ENCODE data around the gene PMPCA.

Gene PMPCA

GRCh38 chr9:136371533-136371880 lies 39.0 kb upstream of the PMPCA start:
- TF ChIP-seq Cebpa-rat (IDR thresholded peaks at IDR 0.05) = no peak
- Histone ChIP-seq H4K20me1 (peaks cover 0 to 67% (median 6%) of the 10 kb centered on the region in 11 experiments; a peak in 13 of 22 replicates), H3K36me3 (peaks cover 4 to 75% (median 38%) of the 10 kb centered on the region in 11 experiments; a peak in 20 of 22 replicates), H3K9me3 (replicated peaks in 1 of 11) (no peaks in the 10 kb centered on the region), H3K27ac (peak overlapping the region in 10 of 11 experiments; percentile 50 to 92 (median 86); a peak in 19 of 22 replicates), H3K4me2 (peak overlapping the region; percentile 89 to 99 (median 95)), H3K4me1 (peaks cover 73 to 93% (median 78%) of the 10 kb centered on the region in 10 experiments), H3K27me3 (no peaks in the 10 kb centered on the region), H3K9ac (peak overlapping the region; percentile 76 to 86 (median 82); a peak in 19 of 22 replicates), H3K4me3 (peak overlapping the region in 5 of 10 experiments; percentile 60 to 86 (median 75); a peak in 7 of 20 replicates)

DNA sequence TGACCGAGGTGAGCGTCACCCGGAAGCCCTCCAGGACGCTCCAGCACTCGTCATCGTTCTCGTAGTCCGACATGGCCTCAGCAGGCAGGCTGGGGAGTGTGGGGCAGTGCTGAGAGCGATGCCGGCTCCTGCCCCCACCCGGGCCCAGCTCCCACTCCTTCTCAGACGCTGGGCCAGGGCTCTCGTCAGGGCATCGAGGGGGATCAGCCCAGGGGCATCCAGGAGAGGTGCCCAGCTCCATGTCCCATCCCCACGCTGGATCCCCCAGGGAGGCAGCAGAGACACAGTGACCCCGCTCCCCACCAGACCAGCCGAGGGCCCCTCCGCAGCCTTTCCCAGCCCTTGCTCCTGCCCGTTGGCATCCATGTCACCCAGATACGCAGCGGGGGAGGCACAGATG lies 38.5 kb upstream of the PMPCA start:
- Histone ChIP-seq H3K4me3 (peak overlapping the region in 9 of 10 experiments; percentile 17 to 86 (median 66); a peak in 16 of 20 replicates), H4K20me1 (peaks cover 0 to 67% (median 11%) of the 10 kb centered on the region in 11 experiments; a peak in 14 of 22 replicates), H3K27ac (peak overlapping the region; percentile 21 to 92 (median 85); a peak in 21 of 22 replicates), H3K36me3 (peaks cover 4 to 72% (median 38%) of the 10 kb centered on the region in 11 experiments; a peak in 20 of 22 replicates), H3K9ac (peak overlapping the region; percentile 76 to 86 (median 82)), H3K27me3 (no peaks in the 10 kb centered on the region), H3K4me2 (peak overlapping the region; percentile 89 to 99 (median 95)), H3K9me3 (replicated peaks in 1 of 11) (no peaks in the 10 kb centered on the region), H3K4me1 (peaks cover 73 to 93% (median 79%) of the 10 kb centered on the region in 10 experiments)
- TF ChIP-seq Cebpa-rat (IDR thresholded peaks at IDR 0.05) = no peak

DNA sequence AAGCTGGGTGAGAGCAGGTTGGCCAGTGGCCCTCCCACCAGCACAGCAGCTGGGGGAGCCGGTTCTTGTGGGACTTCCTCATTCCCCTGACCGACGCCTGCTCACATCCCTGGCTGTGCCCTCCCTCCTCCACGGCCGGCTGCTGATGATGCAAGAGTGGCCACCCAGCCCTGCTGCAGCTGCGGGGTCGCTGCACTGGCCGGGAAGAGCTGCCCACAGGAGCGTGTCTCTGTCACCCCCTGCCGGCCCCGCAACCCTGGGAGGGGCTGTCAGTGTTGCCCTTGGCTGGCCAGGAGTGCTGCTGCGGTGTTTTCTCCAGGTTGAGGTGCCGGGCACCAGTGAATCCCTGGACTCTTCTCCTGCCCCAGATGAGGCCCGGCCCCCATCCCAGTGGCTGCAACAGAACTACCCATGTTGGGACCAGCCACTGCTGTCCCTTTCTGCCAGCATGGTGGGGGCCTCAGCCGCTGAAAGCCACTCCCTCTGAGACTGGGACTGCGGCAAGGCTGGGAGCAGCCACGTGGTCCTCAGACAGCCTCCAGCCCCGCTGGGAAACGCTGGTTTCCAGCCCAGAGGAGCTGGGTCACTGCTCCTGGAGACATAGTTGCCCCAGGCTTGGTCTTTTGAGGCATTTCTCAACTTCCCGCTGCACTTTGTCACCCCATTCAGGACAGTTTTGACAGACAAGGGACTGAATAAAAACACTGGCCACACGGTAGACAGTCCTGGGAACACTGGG lies 37.7 kb upstream of the PMPCA start:
- Histone ChIP-seq H3K4me2 (peak overlapping the region; percentile 89 to 99 (median 95)), H3K27ac (peak overlapping the region; percentile 29 to 92 (median 85); a peak in 21 of 22 replicates), H3K9ac (peak overlapping the region; percentile 76 to 86 (median 82)), H3K36me3 (peaks cover 7 to 68% (median 41%) of the 10 kb centered on the region in 11 experiments; a peak in 21 of 22 replicates), H3K27me3 (no peaks in the 10 kb centered on the region), H3K4me3 (peak overlapping the region; percentile 43 to 86 (median 64)), H3K4me1 (peaks cover 74 to 93% (median 81%) of the 10 kb centered on the region in 10 experiments), H3K9me3 (replicated peaks in 1 of 11) (no peaks in the 10 kb centered on the region), H4K20me1 (peaks cover 0 to 67% (median 16%) of the 10 kb centered on the region in 11 experiments; a peak in 14 of 22 replicates)
- peak; percentile 38 to 94 (median 86); a peak in 18 of 22 replicates for TF ChIP-seq Cebpa-rat (IDR thresholded peaks at IDR 0.05)

GRCh38 chr9:136373300-136374182 lies 36.9 kb upstream of the PMPCA start, which contains the start of gene CARD9:
TSS of gene CARD9 (minus strand) at chr9:136373669. CDS start at chr9:136372078, 1,591 bp downstream.
- H4K20me1 ChIP-seq = peaks cover 0 to 67% (median 22%) of the 10 kb centered on the region in 11 experiments; a peak in 12 of 22 replicates
- no peaks in the 10 kb centered on the region for H3K27me3 ChIP-seq
- H3K4me1 ChIP-seq = peaks cover 70 to 89% (median 77%) of the 10 kb centered on the region in 10 experiments
- H3K4me2 ChIP-seq = peak within 1 kb of the TSS; percentile 89 to 99 (median 95)
- H3K4me3 ChIP-seq = peak within 1 kb of the TSS; percentile 43 to 86 (median 64)
- H3K27ac ChIP-seq = peak within 1 kb of the TSS; percentile 29 to 92 (median 85); a peak in 21 of 22 replicates
- peak within 1 kb of the TSS; percentile 76 to 86 (median 82) for H3K9ac ChIP-seq
- H3K36me3 ChIP-seq = peaks cover 15 to 67% (median 49%) of the 10 kb centered on the region in 11 experiments; a peak in 21 of 22 replicates
- H3K9me3 ChIP-seq (replicated peaks in 1 of 11) = no peaks in the 10 kb centered on the region
- TF ChIP-seq Cebpa-rat (IDR thresholded peaks at IDR 0.05) = no peak

GRCh38 chr9:136374183-136374575 lies 36.3 kb upstream of the PMPCA start:
- Histone ChIP-seq H3K4me2 (peak overlapping the region; percentile 89 to 99 (median 95)), H3K9me3 (replicated peaks in 1 of 11) (no peaks in the 10 kb centered on the region), H3K27ac (peak overlapping the region in 10 of 11 experiments; percentile 57 to 92 (median 86); a peak in 18 of 22 replicates), H3K4me3 (peak overlapping the region in 4 of 10 experiments; percentile 60 to 80 (median 73); a peak in 6 of 20 replicates), H3K4me1 (peaks cover 63 to 82% (median 73%) of the 10 kb centered on the region in 10 experiments), H3K36me3 (peaks cover 21 to 67% (median 56%) of the 10 kb centered on the region in 11 experiments), H4K20me1 (peaks cover 0 to 67% (median 25%) of the 10 kb centered on the region in 11 experiments; a peak in 12 of 22 replicates), H3K27me3 (no peaks in the 10 kb centered on the region), H3K9ac (peak overlapping the region in 10 of 11 experiments; percentile 76 to 86 (median 82); a peak in 18 of 22 replicates)
- no peak for TF ChIP-seq Cebpa-rat (IDR thresholded peaks at IDR 0.05)

DNA sequence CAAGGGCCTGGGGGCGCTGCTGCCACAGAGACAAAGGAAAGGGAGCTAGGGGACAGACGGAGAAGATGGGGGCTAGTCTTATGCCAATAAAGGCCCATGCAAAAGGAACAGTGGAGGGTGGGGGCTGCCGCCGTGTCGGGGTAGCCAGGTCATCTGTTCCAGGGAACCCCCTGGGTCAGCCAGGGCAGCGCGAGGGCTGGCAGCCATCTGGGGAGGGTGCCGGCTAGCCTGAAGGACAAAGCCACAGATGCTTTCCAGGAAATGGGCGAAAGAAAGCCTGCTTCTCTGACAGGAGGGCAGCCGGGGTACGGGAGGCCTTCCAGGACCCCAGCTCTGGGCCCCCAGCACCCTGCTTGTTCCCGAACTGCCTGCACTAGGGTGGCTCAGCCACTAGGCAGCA lies 35.4 kb upstream of the PMPCA start:
- peak overlapping the region in 6 of 11 experiments; percentile 0 to 92 (median 74); a peak in 8 of 22 replicates for H3K27ac ChIP-seq
- peaks cover 63 to 74% (median 68%) of the 10 kb centered on the region in 10 experiments for H3K4me1 ChIP-seq
- no peaks in the 10 kb centered on the region for H3K9me3 ChIP-seq (replicated peaks in 1 of 11)
- H3K4me3 ChIP-seq = no peak overlapping the region
- H4K20me1 ChIP-seq = peaks cover 0 to 64% (median 25%) of the 10 kb centered on the region in 11 experiments; a peak in 12 of 22 replicates
- peak overlapping the region in 5 of 11 experiments; percentile 72 to 97 (median 88); a peak in 4 of 22 replicates for H3K4me2 ChIP-seq
- peak overlapping the region in 9 of 11 experiments; percentile 5 to 83 (median 20); a peak in 8 of 22 replicates for H3K9ac ChIP-seq
- no peak for TF ChIP-seq Cebpa-rat (IDR thresholded peaks at IDR 0.05)
- H3K27me3 ChIP-seq = no peaks in the 10 kb centered on the region
- H3K36me3 ChIP-seq = peaks cover 28 to 68% (median 54%) of the 10 kb centered on the region in 11 experiments

DNA sequence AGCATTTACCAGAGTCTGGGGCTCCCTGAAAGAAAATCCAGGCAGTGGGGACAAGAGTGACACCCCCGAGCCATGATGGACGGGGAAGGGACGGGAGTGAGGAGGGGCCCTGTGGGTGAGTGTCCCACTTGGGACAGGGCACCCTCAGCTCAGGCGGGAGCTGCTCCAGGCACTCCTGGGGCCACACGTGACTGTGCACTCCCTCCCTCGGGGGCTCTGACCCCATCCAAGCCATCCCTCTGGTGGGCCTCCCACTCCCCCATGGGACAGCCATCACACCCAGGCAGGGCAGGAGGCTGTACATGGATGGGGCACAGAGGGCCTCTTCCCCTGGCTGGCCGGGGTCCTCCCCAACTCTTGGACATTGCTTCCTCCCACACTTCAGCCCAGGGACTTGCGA lies 34.0 kb upstream of the PMPCA start:
- no peak for TF ChIP-seq Cebpa-rat (IDR thresholded peaks at IDR 0.05)
- Histone ChIP-seq H3K4me1 (peaks cover 58 to 66% (median 63%) of the 10 kb centered on the region in 10 experiments), H3K9me3 (replicated peaks in 1 of 11) (no peaks in the 10 kb centered on the region), H4K20me1 (peaks cover 0 to 63% (median 25%) of the 10 kb centered on the region in 11 experiments; a peak in 12 of 22 replicates), H3K27me3 (no peaks in the 10 kb centered on the region), H3K4me2 (peak overlapping the region; percentile 57 to 95 (median 87)), H3K4me3 (0 out of 20 replicates have a peak overlapping the region, but pooled peaks of 1 of the 10 experiments have one; percentile 52), H3K27ac (peak overlapping the region in 8 of 11 experiments; percentile 35 to 92 (median 58); a peak in 16 of 22 replicates), H3K36me3 (peaks cover 30 to 73% (median 58%) of the 10 kb centered on the region in 11 experiments), H3K9ac (peak overlapping the region; percentile 36 to 66 (median 56); a peak in 19 of 22 replicates)

All from BLaER1 treated with 17β-estradiol and CSF1 and Interleukin-3, amounts not matched to agents 10 nM and 100 nM (cell line).